Skin of body (tissue), 2 donors: ENCODE results near the gene DPPA3. TPM values are rescaled to one million over a fixed set of nuclear protein-coding genes. Genes with fewer than 3 reads are reported as not detected.
"Not testable (repeated sequence)": the region's sequence is repeated elsewhere in the genome, so short reads cannot be mapped to it uniquely, and the experiment has no call there.

Source experiments
- DNase-seq: peaks from one replicate; lab custom pipeline; 2025; lab: John Stamatoyannopoulos, UW
- total RNA-seq: library from RNA; depleted of rRNA; stranded (reverse); fragments of >200 nt; gene quantifications from one replicate; pipeline ENCODE4 v1.2.3, GENCODE V29; 2014

The DPPA3 gene
- total RNA-seq, 1 donor from 2014 or later: not detected

DNA sequence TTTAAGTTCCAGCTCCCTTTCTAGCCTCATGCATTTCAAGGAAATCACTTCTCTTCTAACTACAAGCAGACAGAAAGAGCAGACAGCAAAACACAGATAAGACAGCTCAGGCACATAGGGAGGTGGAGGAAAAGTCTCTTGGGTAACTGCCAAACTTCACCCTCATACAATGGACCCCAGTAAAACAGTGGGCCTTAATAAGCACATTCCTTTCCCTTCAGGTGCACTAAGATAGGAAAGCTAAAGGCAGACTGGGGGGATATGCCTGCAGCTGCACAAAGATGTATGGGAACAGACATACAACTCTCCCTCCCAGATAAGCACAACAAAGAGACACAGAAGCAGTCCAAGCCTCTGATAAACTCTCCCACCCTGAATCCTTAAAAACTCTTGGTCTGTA is 19.8 kb downstream of the DPPA3 start:
- not testable (repeated sequence) for DNase-seq

DNA sequence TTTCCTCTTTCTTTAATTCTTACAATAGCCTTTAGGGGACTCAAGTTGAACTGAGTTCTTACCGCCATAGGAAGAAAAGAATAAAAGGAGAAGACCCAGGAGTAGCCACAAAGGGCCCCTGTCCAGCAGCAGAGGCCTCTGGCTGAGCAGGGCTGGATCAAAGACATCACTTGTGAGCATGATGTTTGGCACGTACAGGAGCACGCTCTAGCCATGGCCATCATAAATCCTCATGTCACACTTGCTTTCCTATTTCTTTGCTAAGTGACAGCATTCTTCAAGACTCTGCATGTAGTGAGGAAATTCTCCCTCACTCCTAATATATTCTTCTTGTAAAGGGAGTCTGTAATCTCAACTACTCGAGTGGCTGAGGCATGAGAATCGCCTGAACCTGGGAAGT is 20.3 kb downstream of the DPPA3 start:
- DNase-seq: no peak

DNA sequence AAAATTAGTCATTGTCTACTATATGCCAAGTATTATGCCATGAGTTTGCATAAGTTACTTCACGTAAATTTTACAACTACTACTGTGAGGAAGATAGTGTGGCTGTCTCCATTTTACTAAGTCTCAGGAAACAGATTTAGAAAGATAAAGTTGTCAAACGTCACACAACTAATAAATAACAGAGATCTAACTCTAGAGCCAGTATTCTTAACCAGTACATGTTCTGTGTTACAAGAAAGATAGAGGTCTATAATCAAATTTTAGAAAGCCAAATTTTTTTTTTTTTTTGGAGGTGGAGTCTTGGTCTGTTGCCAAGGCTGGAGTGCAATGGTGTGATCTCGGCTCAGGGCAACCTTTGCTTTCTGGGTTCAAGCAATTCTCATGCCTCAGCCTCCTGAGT is 21.8 kb downstream of the DPPA3 start:
- no peak for DNase-seq

DNA sequence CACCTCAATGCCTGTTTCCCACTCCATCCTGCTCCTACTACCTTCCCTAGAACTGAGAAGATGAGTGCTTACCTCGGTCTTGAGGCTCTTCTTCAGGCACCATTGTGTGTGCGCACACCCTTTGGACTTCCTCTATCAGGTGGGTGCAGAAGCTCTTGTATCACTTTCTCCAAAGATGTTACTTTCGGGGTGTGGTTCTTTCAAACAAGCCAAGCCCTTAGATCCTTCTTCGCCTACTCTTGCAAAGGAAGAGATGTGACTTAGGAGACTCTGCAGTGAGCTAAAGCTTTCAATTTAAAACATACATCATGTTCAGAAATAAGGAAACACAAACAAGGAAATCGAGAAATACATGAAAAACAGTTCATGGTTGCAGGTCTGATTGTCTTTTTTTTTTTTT is 36.0 kb downstream of the DPPA3 start, which contains the start of gene CLEC4C:
CLEC4C (minus strand) TSS at position 130 of the 400 bp plus-strand sequence; CDS start at position 103, 27 bp downstream.
- no peak for DNase-seq

DNA sequence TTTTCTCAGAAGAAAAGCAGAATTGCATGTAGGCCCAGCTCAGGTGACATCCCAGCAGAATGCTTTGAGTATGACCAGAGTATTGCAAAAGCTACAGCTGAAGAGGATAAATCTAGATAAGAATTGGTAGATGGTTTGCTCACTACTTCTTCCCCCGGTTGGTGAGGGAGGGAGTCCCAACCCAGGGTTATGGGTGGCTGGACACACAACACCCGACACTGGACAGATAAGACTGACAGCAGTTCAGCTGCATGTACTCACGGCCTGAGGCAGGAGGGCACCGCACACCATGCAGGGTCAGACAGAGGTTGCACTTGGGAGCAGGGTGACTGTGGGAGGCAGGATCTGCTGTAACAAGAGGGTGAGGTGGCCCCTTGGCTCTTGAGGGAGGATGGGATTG is 37.6 kb downstream of the DPPA3 start:
- no peak for DNase-seq

DNA sequence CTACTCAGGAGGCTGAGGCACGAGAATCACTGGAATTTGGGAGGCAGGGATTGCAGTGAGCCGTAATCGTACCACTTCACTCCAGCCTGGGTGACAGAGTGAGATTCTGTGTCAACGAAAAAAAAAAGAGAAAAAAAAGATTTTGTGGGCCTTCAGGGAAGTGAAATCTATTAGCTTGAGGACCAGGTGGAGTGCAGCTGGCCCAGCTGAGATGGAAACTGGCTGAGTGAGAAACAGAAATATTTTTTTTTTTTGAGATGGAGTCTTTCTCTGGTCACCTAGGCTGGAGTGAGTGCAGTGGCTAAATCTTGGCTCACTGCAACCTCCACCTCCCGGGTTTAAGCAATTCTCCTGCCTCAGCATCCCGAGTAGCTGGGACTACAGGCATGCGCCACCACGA is 38.2 kb downstream of the DPPA3 start:
- DNase-seq: no peak

DNA sequence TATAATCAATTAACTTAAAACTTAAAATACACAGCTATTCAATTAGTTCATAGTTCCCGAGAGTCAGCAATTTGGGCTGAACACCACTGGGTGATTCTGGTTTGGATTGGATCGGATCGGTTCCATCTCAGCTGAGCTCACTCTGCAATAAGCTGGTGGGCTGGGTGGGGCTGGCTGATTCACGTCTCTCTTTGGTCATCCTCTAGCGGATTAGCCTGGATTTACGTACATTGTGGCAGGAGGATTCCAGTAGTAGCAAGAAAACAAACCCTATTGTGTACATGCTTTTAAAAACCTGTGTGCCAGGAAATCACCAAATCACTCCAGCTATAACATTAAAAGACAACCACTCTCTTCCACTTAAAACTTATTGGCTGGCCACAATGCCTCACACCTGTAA is 39.1 kb downstream of the DPPA3 start:
- no peak for DNase-seq

DNA sequence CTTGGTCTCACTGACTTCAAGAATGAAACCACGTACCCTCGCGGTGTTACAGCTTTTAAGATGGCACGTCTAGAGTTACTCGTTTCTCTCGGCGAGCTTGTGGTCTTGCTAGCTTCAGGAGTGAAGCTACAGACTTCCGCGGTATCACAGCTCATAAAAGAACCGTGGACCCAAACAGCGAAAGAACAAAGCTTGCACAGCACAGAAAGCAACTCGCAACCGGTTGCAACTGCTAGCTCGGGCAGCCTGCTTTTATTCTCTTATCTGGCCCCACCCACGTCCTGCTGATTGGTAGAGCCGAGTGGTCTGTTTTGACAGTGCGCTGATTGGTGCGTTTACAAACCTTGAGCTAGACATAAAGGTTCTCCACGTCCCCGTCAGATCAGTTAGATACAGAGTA is 40.2 kb downstream of the DPPA3 start:
- no peak for DNase-seq

DNA sequence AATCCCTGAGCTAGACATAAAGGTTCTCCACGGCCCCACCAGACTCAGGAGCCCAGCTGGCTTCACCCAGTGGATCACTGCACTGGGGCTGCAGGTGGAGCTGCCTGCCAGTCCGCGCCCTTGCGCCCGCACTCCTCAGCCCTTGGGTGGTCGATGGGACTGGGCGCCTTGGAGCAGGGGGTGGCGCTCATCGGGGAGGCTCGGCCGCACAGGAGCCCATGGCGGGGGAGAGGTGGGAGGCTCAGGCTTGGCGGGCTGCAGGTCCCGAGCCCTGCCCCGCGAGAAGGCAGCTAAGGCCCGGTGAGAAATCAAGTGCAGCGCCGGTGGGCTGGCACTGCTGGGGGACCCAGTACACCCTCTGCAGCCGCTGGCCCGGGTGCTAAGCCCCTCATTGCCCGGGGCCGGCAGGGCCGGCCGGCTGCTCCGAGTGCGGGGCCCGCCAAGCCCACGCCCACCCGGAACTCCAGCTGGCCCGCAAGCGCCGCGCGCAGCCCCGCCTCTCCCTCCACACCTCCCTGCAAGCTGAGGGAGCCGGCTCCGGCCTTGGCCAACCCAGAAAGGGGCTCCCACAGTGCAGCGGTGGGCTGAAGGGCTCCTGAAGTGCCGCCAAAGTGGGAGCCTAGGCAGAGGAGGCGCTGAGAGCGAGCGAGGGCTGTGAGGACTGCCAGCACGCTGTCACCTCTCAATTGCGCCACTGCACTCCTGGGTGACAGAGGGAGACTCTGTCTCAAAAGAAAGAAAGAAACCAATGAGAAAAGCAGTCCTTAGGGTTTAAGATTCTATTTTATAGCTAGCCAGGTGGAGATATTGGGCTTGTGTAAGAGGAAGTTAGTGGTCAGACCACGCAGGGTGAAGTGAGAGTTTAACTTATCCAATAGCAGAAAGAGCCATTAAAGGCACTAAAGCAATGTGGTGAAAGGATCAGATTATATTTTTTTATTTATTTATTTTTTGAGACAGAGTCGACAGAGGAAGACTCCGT is 41.0 kb downstream of the DPPA3 start:
- DNase-seq: not testable (repeated sequence)

DNA sequence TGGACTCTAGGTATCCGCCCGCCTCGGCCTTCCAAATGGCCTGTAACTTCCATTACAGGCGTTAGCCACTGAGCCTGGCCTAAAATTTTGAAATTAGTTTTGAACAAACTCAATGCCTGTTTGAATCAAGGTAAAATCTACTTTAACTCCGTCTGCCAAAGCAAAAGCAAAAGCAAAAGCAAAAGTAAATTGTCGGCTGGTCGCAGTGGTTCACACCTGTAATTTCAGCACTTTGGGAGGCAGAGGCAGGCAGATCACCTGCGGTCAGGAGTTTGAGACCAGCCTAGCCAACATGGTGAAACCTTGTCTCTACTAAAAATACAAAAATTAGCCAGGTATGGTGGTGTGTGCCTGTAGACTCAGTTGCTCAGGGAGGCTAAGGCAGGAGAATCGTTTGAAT is 44.4 kb downstream of the DPPA3 start:
- DNase-seq: not testable (repeated sequence)

DNA sequence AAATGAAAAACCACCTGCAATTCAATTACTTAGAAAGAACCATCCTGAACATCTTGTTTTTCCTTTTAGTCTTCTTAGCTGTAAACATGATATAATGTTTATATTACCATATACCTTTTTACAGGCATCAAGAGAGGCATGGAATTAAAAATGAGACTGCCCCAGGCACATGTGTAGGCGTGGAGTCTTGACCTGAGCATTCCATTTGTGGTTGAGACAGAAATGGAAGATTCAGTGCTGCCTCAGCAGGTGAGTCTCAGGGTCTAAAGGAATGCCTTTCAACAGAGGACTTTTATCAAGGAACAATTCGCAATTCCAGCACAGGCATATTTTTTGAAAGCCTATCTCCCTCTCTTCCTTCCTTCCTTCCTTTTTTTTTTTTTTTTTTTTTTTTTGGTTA is 45.8 kb downstream of the DPPA3 start:
- DNase-seq: no peak

DNA sequence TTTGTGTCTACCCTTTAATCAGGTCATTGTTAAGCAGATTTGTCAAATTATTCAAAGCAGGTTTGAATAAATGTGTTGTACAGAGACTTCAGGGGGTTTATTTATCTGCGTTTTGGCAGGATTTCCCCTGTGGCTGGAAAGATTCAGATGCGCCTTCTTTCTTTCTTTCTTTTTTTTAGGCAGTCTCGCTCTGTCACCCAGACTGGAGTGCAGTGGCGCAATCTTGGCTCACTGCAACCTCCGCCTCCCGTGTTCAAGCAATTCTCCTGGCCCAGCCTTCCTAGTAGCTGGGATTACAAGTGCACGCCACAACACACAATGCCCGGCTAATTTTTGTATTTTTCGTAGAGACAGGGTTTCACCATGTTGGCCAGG is 47.5 kb downstream of the DPPA3 start:
- DNase-seq: no peak

Other genes starting within 250 kb of the DPPA3 start
- gene CD163, start 207.7 kb upstream of the DPPA3 start, total RNA-seq: 15.0 TPM
- gene APOBEC1, start 45.5 kb upstream of the DPPA3 start, total RNA-seq: not detected
- gene GDF3, start 15.7 kb upstream of the DPPA3 start, total RNA-seq: not detected
- gene CLEC4C, start 35.9 kb downstream of the DPPA3 start, total RNA-seq: 0.30 TPM
- not detected for gene NANOGNB, start 53.8 kb downstream of the DPPA3 start, total RNA-seq
- gene NANOG, start 78.0 kb downstream of the DPPA3 start, total RNA-seq: not detected
- not detected for gene SLC2A14, start 161.5 kb downstream of the DPPA3 start, total RNA-seq
- 156 TPM for gene SLC2A3, start 224.8 kb downstream of the DPPA3 start, total RNA-seq